HepG2 (cell line): ENCODE results near the gene GPR107. TPM values are rescaled to one million over a fixed set of nuclear protein-coding genes. Genes with fewer than 3 reads are reported as not detected.

ENCODE experiments used
- ATAC-seq: fragments of 200-7000 bp; cut with Tn5 transposase; 3 replicates; pipeline ENCODE4 v1.9.1; 2020; ENCODE audit warnings: mild to moderate bottlenecking, moderate library complexity
- BruUV-seq: library from RNA; stranded (reverse); fragments of 400-500 nt; replicated peaks from 2 replicates; lab custom pipeline; 2021; lab: Mats Ljungman, UMichigan
- CTCF ChIA-PET: fragments of 300-600 bp; formaldehyde crosslinking; extraction: SDS; loops from one replicate; lab custom pipeline; 2021; ENCODE audit warnings: low total read pairs, inconsistent platforms, low intra/inter-chr PET ratio; lab: Yijun Ruan, JAX
- POLR2A ChIA-PET: fragments of 350-600 bp; sonication (Branson Sonifier 250); formaldehyde crosslinking; loops from one replicate; lab custom pipeline; 2020; ENCODE audit warnings: antibody characterized with exemption, inconsistent platforms; lab: Yijun Ruan, JAX
- DNase-seq: peaks from one replicate; pipeline ENCODE4 v3.0.0-alpha.2; 2015; ENCODE audit warnings: low spot score
- FAIRE-seq: peaks from 3 replicates; lab custom pipeline; 2011; peaks lifted over from hg19 to GRCh38; lab: Jason Lieb, UNC
- H2AFZ ChIP-seq: one replicate; pipeline ENCODE4 v1.6.1; 2011; ENCODE audit warnings: low read length, inconsistent platforms
- H3K27ac ChIP-seq: fragments of 300-600 bp; 3 replicates; pipeline ENCODE4 v1.8.0; 2011; ENCODE audit warnings: mixed run types, mild to moderate bottlenecking, mixed read lengths, low read length, inconsistent platforms; ENCODE audit not compliant: insufficient read depth; ENCODE audit errors: extremely low read length
- H3K27me3 ChIP-seq, 2 experiments: fragments of 200-600 bp in 1 of 2; 2 replicates in 1 of 2; 3 replicates in 1 of 2; pipeline versions ENCODE4 v1.6.0 to v1.8.0; 2011; ENCODE audit warnings: low read length in 2 of 2, mild to moderate bottlenecking in 2 of 2, moderate library complexity in 2 of 2, inconsistent platforms in 1 of 2; ENCODE audit not compliant: insufficient read depth in 2 of 2, control insufficient read depth in 1 of 2
- H3K36me3 ChIP-seq, 2 experiments: fragments of 200-600 bp in 1 of 2; replicated peaks in 1 of 2; 2 replicates in 1 of 2; 3 replicates in 1 of 2; pipeline versions ENCODE4 v1.5.1 to v1.8.0; 2011; ENCODE audit warnings: low read length in 2 of 2, inconsistent platforms in 1 of 2; ENCODE audit not compliant: insufficient read depth in 2 of 2, control insufficient read depth in 1 of 2
- H3K4me1 ChIP-seq: 2 replicates; pipeline ENCODE4 v1.5.1; 2012; ENCODE audit warnings: low read length, inconsistent platforms; ENCODE audit not compliant: insufficient read depth
- H3K4me2 ChIP-seq: 2 replicates; pipeline ENCODE4 v1.6.0; 2011; ENCODE audit warnings: low read depth, low read length, inconsistent platforms
- H3K4me3 ChIP-seq, 3 experiments: fragments of 200-600 bp in 1 of 3; sonication (generic), shearing (Covaris generic) in 1 of 3; replicated peaks in 1 of 3; 2 replicates each; pipeline ENCODE4 v1.5.1; 2011 to 2016; ENCODE audit warnings: low read length in 3 of 3, inconsistent platforms in 2 of 3, low read depth in 2 of 3, mild to moderate bottlenecking in 2 of 3, control low read depth in 1 of 3, mixed read lengths in 1 of 3; ENCODE audit not compliant: insufficient read depth in 1 of 3
- H3K79me2 ChIP-seq: one replicate; pipeline ENCODE4 v1.6.1; 2011; ENCODE audit warnings: low read length, inconsistent platforms; ENCODE audit not compliant: insufficient read depth
- H3K9ac ChIP-seq: 2 replicates; pipeline ENCODE4 v1.6.0; 2011; ENCODE audit warnings: mild to moderate bottlenecking, low read depth, low read length, inconsistent platforms; ENCODE audit not compliant: insufficient read depth
- H3K9me3 ChIP-seq: 2 replicates; pipeline ENCODE4 v1.5.1; 2012; ENCODE audit warnings: mild to moderate bottlenecking, low read length
- H4K20me1 ChIP-seq: 2 replicates; pipeline ENCODE4 v1.6.0; 2011; ENCODE audit warnings: inconsistent platforms, mild to moderate bottlenecking, low read length, moderate library complexity; ENCODE audit not compliant: insufficient read depth
- HHEX ChIP-seq: IDR thresholded peaks from 2 replicates; pipeline ENCODE4 v1.6.1; 2016; ENCODE audit warnings: control low read depth
- REPIN1 ChIP-seq: sonication (generic); formaldehyde crosslinking; IDR thresholded peaks from 2 replicates; pipeline ENCODE4 v1.8.0; 2022; ENCODE audit warnings: missing genetic modification reagents, low read depth, mild to moderate bottlenecking, borderline replicate concordance
- SNRNP70 ChIP-seq: fragments of 200-400 bp; formaldehyde crosslinking; IDR thresholded peaks from 2 replicates; pipeline ENCODE4 v1.6.1; 2017; ENCODE audit warnings: mild to moderate bottlenecking, low read depth, low read length, moderate library complexity
- ZNF326 ChIP-seq: sonication (generic); formaldehyde crosslinking; IDR thresholded peaks from 2 replicates; pipeline ENCODE4 v1.4.0; 2020; ENCODE audit warnings: missing genetic modification reagents, borderline replicate concordance
- ZNF556 ChIP-seq: sonication (generic); formaldehyde crosslinking; IDR thresholded peaks from 2 replicates; pipeline ENCODE4 v1.4.0; 2020; ENCODE audit warnings: mild to moderate bottlenecking, missing genetic modification reagents, borderline replicate concordance
- WGBS: methylation state at CpG from one replicate; pipeline ENCODE4 v1.1.6; 2017; ENCODE audit warnings: low lambda C conversion rate; 5-methylcytosine and 5-hydroxymethylcytosine counted together
- in situ Hi-C: cut with HindIII; loops from 2 replicates; pipeline ENCODE4 v1.10.0; 2017; ENCODE audit warnings: low pct_unique_long_range_greater_than_20kb; ENCODE audit not compliant: extremely low pct_ligation_motif_present
- intact Hi-C: fragments of 100-400 bp; cut with micrococcal nuclease; formaldehyde crosslinking; loops from one replicate; pipeline ENCODE4 v1.10.0; 2022; ENCODE audit not compliant: unreplicated experiment
- polyA plus RNA-seq, 8 experiments: library from polyadenylated mRNA; depleted of rRNA in 3 of 8; stranded (reverse) in 7 of 8; unstranded in 1 of 8; fragments of >200 nt; fragmentation: Illumina TruSeq in 4 of 8; extraction: Trizol in 4 of 8; gene quantifications; 2 replicates each; pipeline versions ENCODE4 v1.2.1 to v1.2.3, GENCODE V29; 2011 to 2016; ENCODE audit warnings: low read depth in 4 of 8, missing spikeins in 1 of 8, mixed read lengths in 1 of 8; ENCODE audit not compliant: insufficient read depth in 1 of 8
- total RNA-seq, 5 experiments: library from RNA; depleted of rRNA; stranded (reverse); fragments of >200 nt; fragmentation: Illumina TruSeq; extraction: Trizol; gene quantifications; 2 replicates each; pipeline ENCODE4 v1.2.3, GENCODE V29; 2016; ENCODE audit warnings: low read depth in 1 of 5
- TF ChIP-seq, protein P1 (sequence below): sonication (generic); formaldehyde crosslinking; IDR thresholded peaks from 2 replicates; pipeline ENCODE4 v1.5.0; 2020; ENCODE audit warnings: missing genetic modification reagents, mild to moderate bottlenecking, borderline replicate concordance
- TF ChIP-seq, protein P2 (sequence below): sonication (generic); formaldehyde crosslinking; IDR thresholded peaks from 2 replicates; pipeline ENCODE4 v1.8.0; 2022; ENCODE audit warnings: missing genetic modification reagents, mild to moderate bottlenecking, inconsistent platforms, borderline replicate concordance

Gene GPR107
- total and polyA plus RNA-seq, 2 of the 13 experiments (the other 11 are each of a cell fraction or from before 2014, with no cell fraction given), result 22.5 to 24.4 TPM

DNA sequence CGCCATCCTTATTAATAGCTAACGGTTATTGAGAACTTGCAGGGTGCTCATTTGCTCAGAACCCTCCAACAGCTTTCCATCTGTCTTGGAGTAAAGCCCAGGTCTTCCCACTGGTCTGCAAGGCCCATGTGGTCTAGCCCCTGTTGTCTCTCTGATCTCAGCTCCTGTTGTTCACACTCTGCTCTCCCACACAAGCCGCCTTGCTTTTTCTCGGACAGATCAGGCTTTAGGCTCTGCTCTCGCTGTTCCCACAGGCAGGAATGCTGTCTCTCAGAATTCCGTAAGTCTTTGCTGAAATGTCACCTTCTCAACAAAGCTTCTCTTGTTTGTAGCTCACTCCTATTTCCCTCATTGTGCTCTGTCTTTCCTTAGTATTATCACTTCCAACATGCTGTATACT is 34.3 kb downstream of the GPR107 start:
- Histone ChIP-seq H2AFZ (no peak overlapping the region), H3K27ac (no peak overlapping the region), H3K4me2 (no peak overlapping the region), H3K79me2 (no peaks in the 10 kb centered on the region), H4K20me1 (no peaks in the 10 kb centered on the region), H3K4me1 (no peaks in the 10 kb centered on the region), H3K36me3 (peaks cover 13 to 52% of the 10 kb centered on the region in 2 experiments; a peak in 4 of 5 replicates), H3K27me3 (no peaks in the 10 kb centered on the region), H3K4me3 (no peak overlapping the region), H3K9me3 (no peaks in the 10 kb centered on the region), H3K9ac (no peak overlapping the region)
- intact Hi-C loops (no loop called here), in situ Hi-C loops (no loop called here)
- DNase-seq, result no peak
- FAIRE-seq, result no peak
- ChIA-PET POLR2A (no interaction called here), CTCF (no interaction called here)
- TF ChIP-seq SNRNP70 (no peak), REPIN1 (CRISPR knock-in tag) (no peak), ZNF326 (CRISPR knock-in tag) (no peak), ZNF556 (no peak), HHEX (CRISPR knock-in tag) (no peak)
- TF ChIP-seq, protein P1, sequence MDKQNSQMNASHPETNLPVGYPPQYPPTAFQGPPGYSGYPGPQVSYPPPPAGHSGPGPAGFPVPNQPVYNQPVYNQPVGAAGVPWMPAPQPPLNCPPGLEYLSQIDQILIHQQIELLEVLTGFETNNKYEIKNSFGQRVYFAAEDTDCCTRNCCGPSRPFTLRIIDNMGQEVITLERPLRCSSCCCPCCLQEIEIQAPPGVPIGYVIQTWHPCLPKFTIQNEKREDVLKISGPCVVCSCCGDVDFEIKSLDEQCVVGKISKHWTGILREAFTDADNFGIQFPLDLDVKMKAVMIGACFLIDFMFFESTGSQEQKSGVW, result no peak
- TF ChIP-seq, protein P2, sequence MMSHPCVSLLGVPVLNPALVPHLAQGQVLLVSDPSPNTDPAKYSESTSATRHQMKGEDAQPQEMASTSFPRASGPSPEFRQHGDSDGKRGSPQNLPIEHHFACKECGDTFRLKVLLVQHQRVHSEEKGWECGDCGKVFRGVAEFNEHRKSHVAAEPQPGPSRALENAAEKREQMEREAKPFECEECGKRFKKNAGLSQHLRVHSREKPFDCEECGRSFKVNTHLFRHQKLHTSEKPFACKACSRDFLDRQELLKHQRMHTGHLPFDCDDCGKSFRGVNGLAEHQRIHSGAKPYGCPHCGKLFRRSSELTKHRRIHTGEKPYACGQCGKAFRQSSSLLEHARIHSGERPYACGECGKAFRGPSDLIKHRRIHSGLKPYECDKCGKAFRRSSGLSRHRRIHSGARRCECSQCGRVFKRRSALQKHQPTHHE (CRISPR knock-in tag), result no peak
- ATAC-seq, result no peak
- BruUV-seq, result no TSS peak
- WGBS, result 99% methylated on average over 6 of the region's 6 CpGs
